ENCODE measurements around the gene SOS1. TPM values are rescaled to one million over a fixed set of nuclear protein-coding genes. Genes with fewer than 3 reads are reported as not detected.

SOS1 gene
- total RNA-seq, 1 donor from 2014 or later, result 35.3 TPM

DNA sequence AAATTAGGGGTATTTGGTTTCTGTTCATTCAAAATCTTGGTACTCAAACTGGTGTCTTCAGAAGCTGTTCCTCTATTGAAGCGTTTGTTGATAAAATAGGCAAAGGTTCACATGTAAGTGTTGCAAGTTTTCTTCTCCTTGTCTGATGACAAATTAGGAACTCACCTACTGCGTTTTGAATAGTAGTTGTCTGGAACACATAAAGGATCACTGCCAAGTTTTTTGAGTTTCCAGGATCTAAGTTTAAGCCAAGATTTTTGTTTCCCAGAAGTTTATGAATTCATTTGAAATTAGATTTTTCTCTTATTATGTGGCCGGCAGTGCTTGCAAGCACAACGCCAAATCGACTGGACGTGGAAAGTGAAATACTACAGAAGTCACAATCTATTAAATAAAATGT, 145.8 kb downstream of the SOS1 start:
- no peaks in the 10 kb centered on the region for H3K36me3 Mint-ChIP-seq (ENCODE audit: low read depth, unreplicated experiment)
- H3K4me1 Mint-ChIP-seq (ENCODE audit: unreplicated experiment), result peaks cover 13% of the 10 kb centered on the region
- H3K4me3 Mint-ChIP-seq (ENCODE audit: unreplicated experiment), result no peak overlapping the region
- H3K27ac Mint-ChIP-seq (ENCODE audit: unreplicated experiment), result no peak overlapping the region
- no peaks in the 10 kb centered on the region for H3K27me3 Mint-ChIP-seq (ENCODE audit: unreplicated experiment)
- no peak for DNase-seq (ENCODE audit: low spot score)
- TF ChIP-seq, protein P1, sequence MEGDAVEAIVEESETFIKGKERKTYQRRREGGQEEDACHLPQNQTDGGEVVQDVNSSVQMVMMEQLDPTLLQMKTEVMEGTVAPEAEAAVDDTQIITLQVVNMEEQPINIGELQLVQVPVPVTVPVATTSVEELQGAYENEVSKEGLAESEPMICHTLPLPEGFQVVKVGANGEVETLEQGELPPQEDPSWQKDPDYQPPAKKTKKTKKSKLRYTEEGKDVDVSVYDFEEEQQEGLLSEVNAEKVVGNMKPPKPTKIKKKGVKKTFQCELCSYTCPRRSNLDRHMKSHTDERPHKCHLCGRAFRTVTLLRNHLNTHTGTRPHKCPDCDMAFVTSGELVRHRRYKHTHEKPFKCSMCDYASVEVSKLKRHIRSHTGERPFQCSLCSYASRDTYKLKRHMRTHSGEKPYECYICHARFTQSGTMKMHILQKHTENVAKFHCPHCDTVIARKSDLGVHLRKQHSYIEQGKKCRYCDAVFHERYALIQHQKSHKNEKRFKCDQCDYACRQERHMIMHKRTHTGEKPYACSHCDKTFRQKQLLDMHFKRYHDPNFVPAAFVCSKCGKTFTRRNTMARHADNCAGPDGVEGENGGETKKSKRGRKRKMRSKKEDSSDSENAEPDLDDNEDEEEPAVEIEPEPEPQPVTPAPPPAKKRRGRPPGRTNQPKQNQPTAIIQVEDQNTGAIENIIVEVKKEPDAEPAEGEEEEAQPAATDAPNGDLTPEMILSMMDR (IDR thresholded peaks at IDR 0.05; ENCODE audit: unreplicated experiment), result no peak
- H3K9me3 Mint-ChIP-seq (ENCODE audit: unreplicated experiment), result no peaks in the 10 kb centered on the region

DNA sequence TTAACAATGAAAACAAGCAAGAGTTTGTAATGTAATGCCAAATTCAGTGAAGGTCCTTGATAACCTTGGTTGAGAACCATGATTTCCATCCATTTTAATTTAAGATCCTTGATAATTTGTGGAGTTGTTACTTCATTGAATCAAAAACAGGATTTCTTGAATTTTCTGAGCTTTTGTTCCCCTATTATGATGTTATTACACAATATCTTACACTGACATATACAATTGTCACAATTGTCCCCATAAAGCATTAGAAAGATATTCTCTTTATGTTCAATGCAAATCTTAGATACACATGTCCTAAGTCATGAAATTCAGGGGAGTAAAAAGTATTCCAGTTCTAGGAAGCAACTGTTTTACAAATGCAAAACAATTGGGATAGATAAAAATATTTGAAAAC, 147.6 kb downstream of the SOS1 start:
- Mint-ChIP-seq H3K9me3 (ENCODE audit: unreplicated experiment) (no peaks in the 10 kb centered on the region), H3K4me1 (ENCODE audit: unreplicated experiment) (peaks cover 7% of the 10 kb centered on the region)

DNA sequence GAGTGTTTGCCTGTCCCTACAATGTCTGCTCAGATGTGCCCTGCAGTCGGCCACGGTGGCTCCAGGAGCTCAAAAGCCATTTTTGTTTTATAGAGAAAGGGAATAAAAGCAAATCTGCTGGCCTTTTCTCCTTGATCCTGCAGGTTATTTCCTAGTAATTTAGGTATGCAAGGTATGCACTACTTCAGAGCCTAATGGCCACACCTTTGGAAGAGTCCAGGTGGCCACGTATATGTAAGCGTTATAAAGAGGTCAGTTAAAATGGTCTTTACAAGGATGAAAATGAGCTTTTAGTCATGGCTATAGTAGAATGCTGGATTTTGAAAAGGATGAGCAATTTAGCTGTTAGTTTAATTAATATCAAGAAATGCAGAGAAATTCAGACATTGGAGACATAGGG, 149.5 kb downstream of the SOS1 start:
- H3K4me1 Mint-ChIP-seq (ENCODE audit: unreplicated experiment), result peaks cover 17% of the 10 kb centered on the region
- TF ChIP-seq, protein P1 (IDR thresholded peaks at IDR 0.05; ENCODE audit: unreplicated experiment), result no peak
- no peak for DNase-seq (ENCODE audit: low spot score)
- peaks cover 1% of the 10 kb centered on the region for H3K27me3 Mint-ChIP-seq (ENCODE audit: unreplicated experiment)
- H3K9me3 Mint-ChIP-seq (ENCODE audit: unreplicated experiment), result no peaks in the 10 kb centered on the region
- no peak overlapping the region for H3K27ac Mint-ChIP-seq (ENCODE audit: unreplicated experiment)
- no peaks in the 10 kb centered on the region for H3K36me3 Mint-ChIP-seq (ENCODE audit: low read depth, unreplicated experiment)
- H3K4me3 Mint-ChIP-seq (ENCODE audit: unreplicated experiment), result no peak overlapping the region

More for the DNA sequence above, 147.6 kb downstream of the SOS1 start:
- peaks cover 1% of the 10 kb centered on the region for H3K27me3 Mint-ChIP-seq (ENCODE audit: unreplicated experiment)
- H3K4me3 Mint-ChIP-seq (ENCODE audit: unreplicated experiment), result no peak overlapping the region
- H3K36me3 Mint-ChIP-seq (ENCODE audit: low read depth, unreplicated experiment), result no peaks in the 10 kb centered on the region
- no peak for DNase-seq (ENCODE audit: low spot score)
- TF ChIP-seq, protein P1 (IDR thresholded peaks at IDR 0.05; ENCODE audit: unreplicated experiment), result no peak
- no peak overlapping the region for H3K27ac Mint-ChIP-seq (ENCODE audit: unreplicated experiment)

- Mint-ChIP-seq H3K27ac (ENCODE audit: unreplicated experiment) (no peak overlapping the region), H3K27me3 (ENCODE audit: unreplicated experiment) (peaks cover 3% of the 10 kb centered on the region), H3K4me3 (ENCODE audit: unreplicated experiment) (no peak overlapping the region), H3K36me3 (ENCODE audit: low read depth, unreplicated experiment) (no peaks in the 10 kb centered on the region), H3K4me1 (ENCODE audit: unreplicated experiment) (peaks cover 17% of the 10 kb centered on the region), H3K9me3 (ENCODE audit: unreplicated experiment) (no peaks in the 10 kb centered on the region)
- TF ChIP-seq, protein P1 (IDR thresholded peaks at IDR 0.05; ENCODE audit: unreplicated experiment), result no peak
- no peak for DNase-seq (ENCODE audit: low spot score)
These were observed 152.8 kb downstream of the SOS1 start for GRCh38 chr2:38968021-38968420.

DNA sequence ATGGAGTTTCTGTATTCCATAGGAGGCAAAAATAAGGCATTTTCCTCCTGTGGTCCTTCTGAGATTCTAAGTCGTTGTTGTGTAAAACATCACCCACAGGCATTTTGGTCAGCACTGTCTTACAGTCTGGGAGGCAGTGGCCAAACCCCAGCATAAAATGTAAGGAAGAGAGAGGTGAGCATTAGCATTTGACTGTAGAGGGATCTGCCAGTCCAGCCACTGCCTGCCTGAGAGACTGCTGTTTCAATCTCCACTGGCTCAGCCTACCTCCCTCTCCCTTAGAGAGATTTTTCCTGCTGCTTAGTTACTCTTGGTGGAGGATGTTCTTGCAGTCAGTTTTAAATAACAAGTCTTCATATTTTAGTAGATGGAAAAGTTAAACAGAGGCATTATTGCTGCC, 154.2 kb downstream of the SOS1 start:
- DNase-seq (ENCODE audit: low spot score), result no peak
- H3K4me3 Mint-ChIP-seq (ENCODE audit: unreplicated experiment), result no peak overlapping the region
- no peak overlapping the region for H3K27ac Mint-ChIP-seq (ENCODE audit: unreplicated experiment)
- peaks cover 3% of the 10 kb centered on the region for H3K27me3 Mint-ChIP-seq (ENCODE audit: unreplicated experiment)
- peaks cover 18% of the 10 kb centered on the region for H3K4me1 Mint-ChIP-seq (ENCODE audit: unreplicated experiment)
- H3K9me3 Mint-ChIP-seq (ENCODE audit: unreplicated experiment), result no peaks in the 10 kb centered on the region
- H3K36me3 Mint-ChIP-seq (ENCODE audit: low read depth, unreplicated experiment), result no peaks in the 10 kb centered on the region
- TF ChIP-seq, protein P1 (IDR thresholded peaks at IDR 0.05; ENCODE audit: unreplicated experiment), result no peak
